Stimulated activated CD8-positive, alpha-beta memory T cell treated with anti-CD3 and anti-CD28 coated beads, Interleukin-2, amount 100 ng/mL, for 1 hour (primary cell): Measurements from ENCODE around the gene CHRND.
A peak's percentile ranks its signal among the peaks of the same experiment; 100 is the strongest.

ENCODE experiments used
- DNase-seq, 2 donors: peaks; one replicate each; pipeline ENCODE4 v3.0.0-alpha.2; 2020; ENCODE audit warnings: low read depth in 2 of 2

Gene CHRND

DNA sequence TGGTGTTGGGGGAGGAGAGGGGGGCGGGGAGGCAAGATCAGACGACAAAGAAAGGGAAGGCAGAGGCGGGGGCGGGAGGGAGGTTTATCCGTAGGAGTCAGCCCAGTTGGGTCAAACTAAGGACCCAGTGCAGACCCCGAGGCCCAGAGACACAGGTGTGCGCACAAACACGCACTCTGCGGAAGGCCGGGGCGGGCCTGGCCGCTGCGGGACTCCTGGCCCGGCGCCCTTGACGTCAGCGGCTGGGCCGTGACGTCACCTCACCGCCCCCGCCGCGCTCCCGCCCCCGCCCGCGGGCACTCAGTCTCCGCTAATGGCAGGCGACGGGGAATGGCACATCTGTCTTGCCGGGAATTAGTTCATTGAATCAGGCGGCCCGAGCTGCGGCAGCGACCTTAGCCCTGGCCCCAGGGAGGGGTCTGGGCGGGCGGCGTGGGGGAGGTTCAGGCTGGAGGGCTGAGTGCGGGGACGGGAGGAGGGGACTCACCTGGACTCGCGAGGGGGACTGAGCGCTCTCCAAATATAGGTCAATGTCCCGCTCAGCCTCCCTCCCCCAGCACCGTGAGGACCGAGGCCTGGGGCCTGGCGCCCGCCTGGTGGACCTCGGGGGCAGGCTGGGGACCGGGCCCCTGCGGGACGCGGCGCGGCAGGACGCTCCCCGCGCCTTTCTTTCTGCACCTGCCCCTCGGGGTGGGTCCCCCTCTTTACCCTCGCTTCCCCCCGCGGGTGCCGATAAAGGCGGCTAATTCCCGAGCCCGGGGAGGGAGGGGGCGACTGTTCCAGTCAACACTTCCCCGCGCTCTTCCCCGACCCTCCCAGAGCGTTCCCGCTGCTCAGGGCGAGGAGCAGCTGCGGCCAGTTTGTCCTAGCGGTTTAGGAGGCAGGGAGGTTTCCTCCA is 22.8 kb upstream of the CHRND start:
- DNase-seq: no peak

DNA sequence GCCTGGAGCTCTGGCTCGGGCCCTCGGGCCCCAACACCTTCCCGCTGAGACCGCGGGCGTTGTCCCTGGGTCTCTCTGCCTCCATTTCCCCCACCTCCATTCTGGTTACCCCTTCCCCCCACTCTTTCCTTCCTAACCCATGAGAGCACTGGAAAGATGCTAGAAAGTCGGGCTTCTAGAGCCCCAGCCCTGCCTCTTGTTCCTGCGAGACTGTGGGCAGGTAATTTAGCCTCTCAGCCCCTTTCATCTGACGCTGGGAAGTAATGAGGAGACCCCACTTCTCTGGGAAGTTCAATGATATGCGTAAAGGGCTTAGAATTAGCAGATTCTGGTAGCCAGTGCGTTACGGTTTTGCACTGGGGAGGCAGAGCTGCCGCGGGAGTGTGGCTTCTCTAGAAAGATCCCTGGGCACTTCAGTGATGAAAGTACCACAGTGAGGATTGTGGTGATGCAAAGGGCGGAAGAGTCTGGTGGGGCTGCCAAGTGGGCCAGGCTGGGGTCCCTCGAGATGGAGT is 22.1 kb upstream of the CHRND start:
- DNase-seq: no peak

DNA sequence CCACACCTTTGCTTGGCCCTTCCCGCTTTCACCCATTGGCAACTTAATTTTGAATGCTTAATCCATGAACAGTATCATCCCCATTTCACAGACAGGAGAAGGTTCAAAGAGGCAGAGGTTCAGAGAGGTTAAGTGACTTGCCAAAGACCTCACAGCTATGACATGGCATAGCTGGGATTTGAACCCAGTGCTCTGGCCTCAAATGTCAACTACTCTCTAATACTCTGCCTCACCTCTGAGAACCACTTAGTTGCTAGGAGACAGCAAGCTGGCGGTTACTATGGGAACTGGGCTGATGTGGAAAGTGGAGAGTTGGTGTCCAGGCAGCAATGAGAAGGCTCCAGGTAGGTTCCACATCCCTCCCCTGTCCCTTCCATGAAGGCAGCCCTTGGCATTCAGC is 21.5 kb upstream of the CHRND start:
- DNase-seq: no peak

DNA sequence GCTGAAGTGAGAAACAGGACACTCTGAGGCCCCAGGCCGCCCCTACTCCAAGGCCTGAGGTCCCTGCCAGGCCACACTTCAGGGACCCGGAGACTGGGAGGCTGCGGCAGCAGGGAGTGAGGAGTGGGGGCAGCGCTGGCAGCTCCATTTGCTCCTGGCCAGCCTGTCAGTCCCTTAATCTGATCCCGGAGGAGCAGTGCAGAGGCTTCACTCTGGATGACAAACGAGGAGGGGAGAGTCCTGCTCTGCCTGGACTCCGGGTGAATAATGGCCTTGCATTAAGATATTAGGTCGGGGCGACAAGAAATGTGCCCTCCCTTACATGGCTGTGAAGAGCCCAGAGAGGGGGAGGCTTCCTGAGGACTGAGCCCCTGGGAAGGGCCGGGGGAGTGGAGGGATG is 20.1 kb upstream of the CHRND start:
- DNase-seq: no peak

DNA sequence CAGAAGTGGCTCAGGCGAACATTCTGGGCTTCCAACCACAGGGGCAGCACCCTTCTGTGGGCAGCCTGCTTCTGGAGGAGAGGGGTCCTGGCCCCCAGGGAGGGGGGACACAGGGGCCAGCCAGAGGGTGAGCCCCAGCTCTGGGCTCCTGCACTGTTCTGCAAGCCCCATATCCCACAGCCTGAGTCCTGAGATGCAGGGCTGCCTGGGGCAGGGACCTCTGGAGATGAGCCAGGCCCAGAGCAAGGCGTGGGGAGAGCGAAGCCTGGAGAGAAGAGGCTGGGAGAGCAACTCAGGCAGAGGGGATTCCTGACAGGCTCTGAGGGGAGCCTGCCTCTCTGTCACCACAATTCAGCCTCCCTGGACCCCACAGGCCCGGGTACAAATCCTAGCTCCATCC is 19.3 kb upstream of the CHRND start:
- no peak for DNase-seq

DNA sequence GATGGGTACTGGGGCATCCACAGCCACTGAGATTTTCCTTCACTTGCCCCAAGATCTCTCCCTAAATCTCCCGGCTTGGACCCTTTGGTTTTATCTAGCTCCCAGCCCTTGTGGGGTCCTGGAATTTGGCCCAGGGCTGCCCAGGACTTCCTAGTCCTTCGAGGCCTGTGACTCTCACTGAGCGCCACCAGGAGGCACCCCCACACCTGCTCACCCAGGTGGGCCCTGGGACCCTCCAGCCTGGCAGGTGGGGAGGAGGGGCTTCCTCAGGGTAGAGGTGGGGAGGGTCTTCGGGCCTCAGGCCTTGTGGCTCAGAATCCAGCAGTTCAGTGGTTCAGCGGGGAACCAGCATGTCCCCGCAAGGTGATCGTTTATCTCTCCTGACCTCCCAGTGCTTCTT is 17.7 kb upstream of the CHRND start:
- DNase-seq: no peak

DNA sequence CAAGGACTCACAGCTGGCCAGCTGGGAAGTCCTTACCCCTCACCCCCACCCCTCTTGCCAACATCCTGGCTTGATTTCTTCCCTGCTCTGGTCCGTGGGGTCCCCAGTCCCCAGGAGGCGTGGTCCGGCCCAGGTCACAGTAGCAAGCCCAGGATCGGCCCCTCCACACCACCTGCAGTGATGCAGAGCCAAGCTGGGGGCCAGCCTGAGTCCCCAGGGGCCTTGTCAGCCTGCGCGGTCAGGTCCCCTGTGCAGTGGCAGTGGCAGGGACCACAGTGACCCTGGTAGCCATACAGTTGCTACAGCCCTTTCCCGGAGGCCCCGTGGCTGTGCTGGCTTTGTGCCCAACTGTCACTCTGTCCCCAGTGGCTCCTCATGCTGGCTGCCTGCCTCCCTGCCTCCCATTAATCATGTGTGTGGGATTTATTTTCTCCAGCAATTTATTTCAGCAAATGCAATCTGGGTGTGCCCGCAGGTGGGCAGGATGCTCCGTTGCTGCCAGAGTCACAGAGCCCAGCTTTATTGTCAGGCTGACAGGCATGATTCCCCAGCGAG is 14.5 kb upstream of the CHRND start:
- DNase-seq: no peak

DNA sequence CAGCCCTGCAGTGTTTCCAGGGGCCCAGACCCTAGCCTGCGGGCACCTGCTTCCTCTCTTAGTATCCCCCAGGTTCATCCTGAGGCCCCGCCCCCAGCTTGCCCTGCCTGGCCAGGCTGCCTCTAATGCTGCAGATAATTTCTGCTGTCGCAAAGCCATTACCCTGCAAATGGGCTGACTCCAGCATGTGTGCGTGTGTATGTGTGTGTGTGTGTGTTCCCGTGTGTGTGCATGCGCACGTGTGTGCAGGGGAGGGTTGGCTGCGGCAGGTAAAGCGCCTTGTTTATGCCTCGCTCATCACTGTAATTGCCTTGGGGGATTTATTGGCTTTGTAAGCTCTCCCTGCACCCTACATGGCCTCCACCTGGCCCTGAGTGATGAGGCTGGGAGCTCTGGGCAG is 13.4 kb upstream of the CHRND start:
- DNase-seq: no peak

DNA sequence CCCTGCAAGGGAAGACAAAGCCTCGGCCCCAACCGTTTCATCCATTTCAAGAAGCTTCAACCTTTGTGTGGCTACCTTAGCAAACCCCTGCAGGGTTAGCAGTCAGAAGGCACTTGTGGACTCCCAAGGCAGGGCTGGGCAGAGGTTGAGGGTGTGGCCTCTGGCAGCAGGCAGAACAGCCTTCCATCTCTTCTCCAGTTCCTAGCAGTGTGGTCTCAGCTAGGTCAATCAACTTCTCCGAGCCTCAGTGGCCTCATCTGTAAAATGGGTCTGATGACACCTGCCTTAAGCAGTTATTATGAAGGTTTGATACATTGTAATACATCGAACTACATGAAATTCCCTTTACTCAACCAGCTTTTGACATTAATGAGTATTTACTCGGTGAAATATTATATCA is 12.6 kb upstream of the CHRND start:
- no peak for DNase-seq

DNA sequence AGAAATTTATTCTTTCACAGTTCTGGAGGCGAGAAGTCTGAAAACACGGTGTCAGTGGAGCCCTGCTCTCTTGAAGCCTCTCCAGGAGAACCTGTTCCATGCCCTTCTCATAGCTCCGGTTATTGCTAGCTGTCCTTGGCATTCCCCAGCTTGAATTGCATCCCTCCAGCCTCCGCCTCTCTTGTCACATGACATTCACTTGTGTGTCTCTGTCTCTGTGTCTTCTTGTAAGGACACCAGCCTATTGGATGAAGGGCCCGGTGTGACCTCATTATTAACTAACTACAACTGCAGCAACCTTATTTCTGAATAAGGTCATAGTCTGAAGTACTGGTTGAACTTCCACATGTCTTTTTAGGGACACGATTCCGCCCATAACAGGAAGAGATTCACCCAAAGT is 10.3 kb upstream of the CHRND start:
- DNase-seq: no peak

DNA sequence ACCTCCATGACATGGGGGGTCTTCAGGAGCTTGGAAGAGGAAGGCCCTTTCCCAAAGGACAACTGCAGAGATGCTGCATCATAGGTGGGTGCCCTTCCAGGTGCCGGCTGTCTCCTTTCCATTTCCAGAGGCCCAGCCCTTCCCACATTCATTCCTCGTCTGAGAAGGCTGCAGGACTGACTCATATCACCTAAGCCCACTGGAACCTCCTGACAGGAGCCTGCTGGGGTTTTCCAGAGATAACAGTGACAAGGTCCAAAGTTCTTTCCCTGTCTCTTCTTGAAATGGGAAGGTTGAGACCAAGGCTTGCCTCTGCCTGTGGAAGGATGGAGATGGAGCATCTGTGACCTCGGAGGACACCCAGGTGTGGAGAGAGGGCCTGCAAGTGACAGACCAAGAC is 9.4 kb upstream of the CHRND start:
- DNase-seq: no peak

DNA sequence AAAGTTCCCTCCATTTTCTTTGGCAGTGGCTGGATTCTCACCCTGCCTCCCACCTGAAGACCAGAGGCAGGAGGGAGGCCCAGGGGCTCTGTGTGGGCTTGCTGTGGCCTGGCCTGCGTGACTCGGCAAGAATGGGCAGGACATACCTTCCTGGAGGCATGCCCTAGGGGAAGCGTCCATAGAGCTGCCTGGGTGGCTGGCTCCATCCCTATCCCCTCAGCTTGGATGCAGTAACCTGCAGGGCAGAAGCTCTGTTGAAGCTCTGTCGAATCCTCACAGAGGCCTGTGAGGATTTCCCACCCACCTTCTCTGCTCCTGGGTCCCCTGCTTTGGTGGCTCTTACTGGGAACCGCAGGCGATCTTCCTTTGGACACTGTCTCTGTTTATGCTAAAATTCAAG is 7.1 kb upstream of the CHRND start:
- DNase-seq: no peak

DNA sequence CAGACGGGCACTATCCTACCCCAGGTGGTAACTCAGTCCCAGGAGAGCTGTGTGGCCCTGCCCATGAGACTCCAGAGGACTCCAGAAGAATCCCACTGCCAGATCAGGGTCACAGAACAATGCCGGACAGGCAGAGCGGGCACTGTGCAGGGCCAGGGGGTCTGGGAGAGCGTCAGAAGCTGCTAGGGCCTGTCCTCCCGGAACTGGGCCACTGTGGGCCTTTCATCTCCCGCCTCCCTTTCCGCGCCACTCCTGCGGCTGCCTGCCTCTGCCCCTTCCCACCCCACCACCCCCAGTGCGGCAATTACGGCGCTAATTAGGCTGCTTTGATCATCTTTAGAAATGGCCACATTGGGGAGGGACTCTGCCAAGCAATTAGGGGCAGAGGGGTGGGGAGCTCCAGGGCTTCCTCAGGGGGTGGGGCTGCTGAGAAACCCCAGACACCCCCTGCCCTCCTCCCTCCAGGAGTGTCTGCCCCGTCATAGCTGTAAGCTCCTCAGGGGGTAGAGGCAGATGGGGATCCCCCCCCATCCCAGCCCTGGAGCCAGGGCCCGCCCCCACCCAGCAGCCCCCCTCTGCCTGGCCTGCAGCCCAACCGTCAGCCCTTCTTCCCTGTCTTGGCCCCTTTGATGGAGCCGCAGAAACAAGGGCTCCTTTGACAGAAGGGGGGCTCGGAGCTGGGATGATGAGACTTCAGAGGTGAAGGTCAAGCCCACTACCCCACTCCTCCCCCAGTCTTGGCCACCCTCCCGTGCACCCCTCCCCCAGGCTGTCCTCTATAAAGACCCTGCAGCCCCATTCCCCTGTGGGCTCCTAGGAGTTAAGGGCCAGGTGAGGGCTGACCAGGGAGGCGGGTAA is 6.2 kb upstream of the CHRND start, which contains the start of gene PRSS56:
Gene PRSS56, plus strand, starts transcription at position 808 of the 858 bp plus-strand sequence. CDS start 211 bp downstream, outside the sequence.
- no peak for DNase-seq

DNA sequence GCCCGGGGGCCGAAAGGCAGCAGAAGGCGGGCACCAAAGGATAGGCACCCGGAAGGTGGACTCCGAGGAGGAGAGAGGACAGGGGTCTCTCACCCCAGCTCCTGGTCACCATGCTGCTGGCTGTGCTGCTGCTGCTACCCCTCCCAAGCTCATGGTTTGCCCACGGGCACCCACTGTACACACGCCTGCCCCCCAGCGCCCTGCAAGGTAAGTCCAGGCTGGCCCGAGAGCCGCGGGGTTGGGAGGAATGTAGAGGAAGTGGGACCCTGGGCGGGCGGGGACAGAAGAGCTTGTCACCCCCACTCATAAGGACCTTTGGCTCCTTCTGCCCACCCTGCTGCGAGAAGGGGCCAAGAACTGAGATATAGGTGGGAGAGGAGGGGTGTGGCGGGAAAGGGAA is 5.5 kb upstream of the CHRND start:
- DNase-seq: no peak

DNA sequence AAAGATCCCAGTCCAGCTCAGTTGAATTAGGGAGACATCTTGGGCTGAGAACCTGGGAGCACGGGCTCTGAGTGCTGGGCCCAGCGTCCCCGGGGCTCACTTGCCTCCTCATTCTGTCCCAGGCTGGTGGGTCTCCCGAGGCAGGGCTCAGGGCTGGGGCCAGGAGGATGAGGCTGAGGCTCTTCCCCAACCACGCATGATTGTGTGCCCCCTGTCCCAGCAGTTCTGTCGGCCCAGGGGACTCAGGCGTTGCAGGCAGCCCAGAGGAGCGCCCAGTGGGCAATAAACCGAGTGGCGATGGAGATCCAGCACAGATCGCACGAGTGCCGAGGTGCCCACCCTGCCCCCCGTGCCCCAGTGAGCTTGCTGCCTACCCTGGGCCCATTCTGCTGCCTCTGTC is 4.9 kb upstream of the CHRND start:
- DNase-seq: no peak

DNA sequence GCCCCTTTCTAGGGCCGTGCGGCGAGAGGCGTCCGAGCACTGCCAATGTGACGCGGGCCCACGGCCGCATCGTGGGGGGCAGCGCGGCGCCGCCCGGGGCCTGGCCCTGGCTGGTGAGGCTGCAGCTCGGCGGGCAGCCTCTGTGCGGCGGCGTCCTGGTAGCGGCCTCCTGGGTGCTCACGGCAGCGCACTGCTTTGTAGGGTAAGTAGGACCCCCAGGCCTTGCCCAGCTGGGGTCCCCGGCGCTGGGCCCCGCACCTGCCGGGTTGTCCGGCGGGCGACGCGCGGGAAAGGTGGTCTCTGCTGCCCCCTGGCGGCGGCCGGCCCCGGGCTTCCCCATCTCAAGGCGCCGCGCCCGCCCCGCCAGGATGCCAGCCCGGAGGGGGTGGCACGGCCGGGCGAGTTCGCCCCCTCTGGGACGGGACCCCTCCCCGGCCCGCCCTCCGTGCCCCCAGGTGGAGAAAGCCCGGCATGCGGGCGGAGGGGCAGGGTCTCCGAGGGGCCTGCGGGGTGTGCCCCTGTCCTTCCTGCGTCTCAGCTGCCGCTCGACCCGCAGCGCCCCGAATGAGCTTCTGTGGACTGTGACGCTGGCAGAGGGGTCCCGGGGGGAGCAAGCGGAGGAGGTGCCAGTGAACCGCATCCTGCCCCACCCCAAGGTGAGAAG is 3.9 kb upstream of the CHRND start:
- peak; percentile 46 to 48 for DNase-seq

DNA sequence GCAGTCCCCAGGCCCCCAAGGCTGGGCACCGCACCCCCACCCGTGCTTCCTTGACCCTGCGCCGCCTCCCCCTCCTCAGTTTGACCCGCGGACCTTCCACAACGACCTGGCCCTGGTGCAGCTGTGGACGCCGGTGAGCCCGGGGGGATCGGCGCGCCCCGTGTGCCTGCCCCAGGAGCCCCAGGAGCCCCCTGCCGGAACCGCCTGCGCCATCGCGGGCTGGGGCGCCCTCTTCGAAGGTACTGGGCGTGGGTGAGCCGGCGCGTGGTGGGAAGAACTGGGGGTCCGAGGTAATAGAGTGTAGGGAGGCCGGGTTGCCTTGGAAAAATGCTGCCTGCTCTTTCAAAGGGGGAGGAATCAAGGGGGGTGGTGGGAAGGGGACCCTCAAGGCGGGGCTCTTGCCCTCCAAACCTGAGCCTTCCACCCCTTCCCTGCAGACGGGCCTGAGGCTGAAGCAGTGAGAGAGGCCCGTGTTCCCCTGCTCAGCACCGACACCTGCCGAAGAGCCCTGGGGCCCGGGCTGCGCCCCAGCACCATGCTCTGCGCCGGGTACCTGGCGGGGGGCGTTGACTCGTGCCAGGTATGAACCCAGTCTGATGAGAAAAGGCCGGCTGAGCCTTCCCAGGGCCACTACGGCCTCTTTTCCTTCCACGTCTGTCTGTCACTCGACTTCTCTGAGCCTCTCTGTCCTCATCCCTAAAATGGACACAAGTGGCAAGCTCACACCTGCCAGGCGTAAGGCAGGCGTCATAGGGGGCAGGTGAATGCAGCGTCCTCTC is 3.1 kb upstream of the CHRND start:
- no peak for DNase-seq

DNA sequence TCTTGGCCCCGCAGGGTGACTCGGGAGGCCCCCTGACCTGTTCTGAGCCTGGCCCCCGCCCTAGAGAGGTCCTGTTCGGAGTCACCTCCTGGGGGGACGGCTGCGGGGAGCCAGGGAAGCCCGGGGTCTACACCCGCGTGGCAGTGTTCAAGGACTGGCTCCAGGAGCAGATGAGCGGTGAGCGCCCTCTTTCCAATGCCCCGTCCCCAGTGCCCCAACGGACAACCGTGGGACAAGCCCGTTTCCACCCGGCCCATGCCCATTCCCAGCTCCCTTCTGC is 2.6 kb upstream of the CHRND start:
- DNase-seq: no peak

DNA sequence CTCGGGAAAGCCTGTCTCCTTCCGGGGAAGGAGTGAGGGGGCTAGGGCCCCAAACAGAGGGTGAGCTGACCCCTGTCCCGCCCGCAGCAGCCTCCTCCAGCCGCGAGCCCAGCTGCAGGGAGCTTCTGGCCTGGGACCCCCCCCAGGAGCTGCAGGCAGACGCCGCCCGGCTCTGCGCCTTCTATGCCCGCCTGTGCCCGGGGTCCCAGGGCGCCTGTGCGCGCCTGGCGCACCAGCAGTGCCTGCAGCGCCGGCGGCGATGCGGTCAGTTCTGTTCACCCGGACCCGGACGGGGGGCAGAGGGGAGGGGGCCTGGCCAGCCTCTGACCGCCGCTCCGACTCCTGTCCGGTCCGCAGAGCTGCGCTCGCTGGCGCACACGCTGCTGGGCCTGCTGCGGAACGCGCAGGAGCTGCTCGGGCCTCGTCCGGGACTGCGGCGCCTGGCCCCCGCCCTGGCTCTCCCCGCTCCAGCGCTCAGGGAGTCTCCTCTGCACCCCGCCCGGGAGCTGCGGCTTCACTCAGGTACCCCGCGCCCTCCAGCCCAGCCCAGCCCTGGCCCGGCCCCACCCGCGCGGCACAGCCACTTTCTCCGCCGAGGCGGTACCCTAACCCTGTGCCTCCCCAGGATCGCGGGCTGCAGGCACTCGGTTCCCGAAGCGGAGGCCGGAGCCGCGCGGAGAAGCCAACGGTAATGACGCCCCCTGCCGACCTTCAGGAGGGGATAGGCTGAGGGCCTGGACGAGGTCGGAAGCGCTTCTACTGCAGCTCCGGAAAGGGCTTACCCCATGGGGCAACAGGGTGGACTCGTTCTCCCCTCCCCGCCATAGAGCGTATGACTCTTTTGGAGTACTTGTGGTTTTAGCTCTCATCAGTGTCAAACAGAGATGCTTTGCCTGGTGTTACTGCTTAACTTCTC is 2.0 kb upstream of the CHRND start:
- no peak for DNase-seq

DNA sequence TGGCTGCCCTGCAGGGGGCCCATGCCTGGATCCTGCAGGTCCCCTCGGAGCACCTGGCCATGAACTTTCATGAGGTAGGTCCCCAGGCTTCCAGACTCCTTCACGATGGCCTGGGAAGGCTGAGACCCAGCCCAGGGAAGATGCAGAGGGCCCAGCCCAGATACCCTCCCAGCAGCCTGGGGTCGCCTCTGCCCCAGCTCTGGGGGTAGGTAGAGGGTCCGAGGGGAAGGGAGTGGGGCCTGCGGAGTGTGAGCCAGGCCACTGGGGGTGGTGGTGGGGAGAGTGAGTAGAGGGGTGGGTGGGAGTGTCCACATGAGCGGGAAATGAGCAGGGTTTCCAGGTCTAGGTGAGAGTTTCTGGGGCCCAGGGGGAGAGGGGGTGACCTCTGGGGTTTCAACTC is 1.2 kb upstream of the CHRND start:
- no peak for DNase-seq
